ENCODE measurements around the gene CYB5R2. TPM values are rescaled to one million over a fixed set of nuclear protein-coding genes. Genes with fewer than 3 reads are reported as not detected.
A peak's percentile ranks its signal among the peaks of the same experiment; 100 is the strongest.

CYB5R2 gene
- total RNA-seq: 1 to 10 TPM; 6.6 to 8.2 TPM

GRCh38 chr11:7672960-7673723, at the start of gene CYB5R2:
TSS of gene CYB5R2 (minus strand) at chr11:7673500. CDS start at chr11:7672825, 675 bp downstream.
- H3K27me3 Mint-ChIP-seq: peaks cover 39% of the 10 kb centered on the region
- no peaks in the 10 kb centered on the region for H3K36me3 Mint-ChIP-seq (ENCODE audit: low read depth)
- H3K9me3 Mint-ChIP-seq (ENCODE audit: low read depth): no peaks in the 10 kb centered on the region
- ChIA-PET POLR2A (no interaction called here), CTCF (interaction anchor here (0.7 to 1.2 kb wide), 2 partner anchors 13 to 134 kb away, joined by 3 to 4 read pairs; no protein-coding TSS in a partner anchor)
- H3K4me3 Mint-ChIP-seq: peak within 1 kb of the TSS; percentile 62
- peaks cover 38% of the 10 kb centered on the region for H3K4me1 Mint-ChIP-seq
- ATAC-seq (no peak), DNase-seq (peak; percentile 30)
- H3K27ac Mint-ChIP-seq: no peak within 1 kb of the TSS
- intact Hi-C loops (cut with DNase I, micrococcal nuclease): loop anchor here in 1 of 2 experiments (10.0 kb wide), 1 partner anchor 1968 kb away; no protein-coding TSS in a partner anchor

- Mint-ChIP-seq H3K27ac (no peak overlapping the region), H3K4me1 (no peaks in the 10 kb centered on the region), H3K4me3 (no peak overlapping the region), H3K9me3 (ENCODE audit: low read depth) (no peaks in the 10 kb centered on the region), H3K27me3 (peaks cover 17% of the 10 kb centered on the region), H3K36me3 (ENCODE audit: low read depth) (no peaks in the 10 kb centered on the region)
- ATAC-seq (no peak), DNase-seq (no peak)
- intact Hi-C loops (cut with DNase I, micrococcal nuclease): no loop called here
- POLR2A ChIA-PET: no interaction called here
- CTCF ChIA-PET: no interaction called here
Measured at GRCh38 chr11:7714786-7715185, 41.5 kb upstream of the CYB5R2 start.

GRCh38 chr11:7706377-7706776, 33.1 kb upstream of the CYB5R2 start, which contains the start of gene OVCH2:
TSS of gene OVCH2 (minus strand) at chr11:7706477. CDS start at chr11:7706394, 83 bp downstream.
- intact Hi-C loops (cut with DNase I, micrococcal nuclease): no loop called here
- no peaks in the 10 kb centered on the region for H3K36me3 Mint-ChIP-seq (ENCODE audit: low read depth)
- no peaks in the 10 kb centered on the region for H3K9me3 Mint-ChIP-seq (ENCODE audit: low read depth)
- ChIA-PET CTCF (no interaction called here), POLR2A (no interaction called here)
- ATAC-seq (no peak), DNase-seq (no peak)
- H3K27me3 Mint-ChIP-seq: peaks cover 23% of the 10 kb centered on the region
- no peaks in the 10 kb centered on the region for H3K4me1 Mint-ChIP-seq
- H3K4me3 Mint-ChIP-seq: no peak within 1 kb of the TSS
- no peak within 1 kb of the TSS for H3K27ac Mint-ChIP-seq

- ChIA-PET POLR2A (no interaction called here), CTCF (no interaction called here)
- Mint-ChIP-seq H3K9me3 (ENCODE audit: low read depth) (no peaks in the 10 kb centered on the region), H3K4me3 (no peak overlapping the region), H3K36me3 (ENCODE audit: low read depth) (no peaks in the 10 kb centered on the region), H3K27me3 (peaks cover 15% of the 10 kb centered on the region), H3K27ac (no peak overlapping the region), H3K4me1 (no peaks in the 10 kb centered on the region)
- ATAC-seq: no peak
- intact Hi-C loops (cut with DNase I, micrococcal nuclease): no loop called here
- DNase-seq: no peak
Measured at GRCh38 chr11:7703740-7704139, 30.4 kb upstream of the CYB5R2 start.

GRCh38 chr11:7696424-7696823, 23.1 kb upstream of the CYB5R2 start:
- Mint-ChIP-seq H3K27me3 (peaks cover 24% of the 10 kb centered on the region), H3K36me3 (ENCODE audit: low read depth) (no peaks in the 10 kb centered on the region), H3K4me3 (no peak overlapping the region), H3K4me1 (peaks cover 4% of the 10 kb centered on the region), H3K9me3 (ENCODE audit: low read depth) (no peaks in the 10 kb centered on the region), H3K27ac (no peak overlapping the region)
- peak; percentile 75 for ATAC-seq
- ChIA-PET POLR2A (no interaction called here), CTCF (interaction anchor here (1.2 to 2.3 kb wide), 3 partner anchors 8 to 175 kb away, joined by 3 to 10 read pairs (median 8); no protein-coding TSS in a partner anchor)
- peak; percentile 20 for DNase-seq
- intact Hi-C loops (cut with DNase I, micrococcal nuclease): loop anchor here in 1 of 2 experiments (10.0 kb wide), 2 partner anchors 252 to 342 kb away; no protein-coding TSS in a partner anchor

- Mint-ChIP-seq H3K36me3 (ENCODE audit: low read depth) (no peaks in the 10 kb centered on the region), H3K27ac (no peak overlapping the region), H3K4me1 (peaks cover 5% of the 10 kb centered on the region), H3K4me3 (no peak overlapping the region), H3K27me3 (peaks cover 25% of the 10 kb centered on the region), H3K9me3 (ENCODE audit: low read depth) (no peaks in the 10 kb centered on the region)
- DNase-seq (no peak), ATAC-seq (no peak)
- CTCF ChIA-PET: interaction anchor here (0.7 to 2.3 kb wide), 5 partner anchors 16 to 293 kb away, joined by 3 to 10 read pairs (median 5); partner anchors contain the start of gene EIF3F
- POLR2A ChIA-PET: no interaction called here
- intact Hi-C loops (cut with DNase I, micrococcal nuclease): loop anchor here (1.0 to 10.0 kb wide), 7 partner anchors 123 to 596 kb away; partner anchors contain the start of gene PPFIBP2 (in 1 of the 2)
Measured at GRCh38 chr11:7694235-7694634, 20.9 kb upstream of the CYB5R2 start.

- Mint-ChIP-seq H3K27ac (no peak overlapping the region), H3K27me3 (peaks cover 33% of the 10 kb centered on the region), H3K9me3 (ENCODE audit: low read depth) (no peaks in the 10 kb centered on the region), H3K4me3 (no peak overlapping the region), H3K4me1 (peaks cover 5% of the 10 kb centered on the region), H3K36me3 (ENCODE audit: low read depth) (no peaks in the 10 kb centered on the region)
- POLR2A ChIA-PET: no interaction called here
- intact Hi-C loops (cut with DNase I, micrococcal nuclease): loop anchor here in 1 of 2 experiments (10.0 kb wide), 2 partner anchors 248 to 338 kb away; no protein-coding TSS in a partner anchor
- DNase-seq (no peak), ATAC-seq (no peak)
- CTCF ChIA-PET: interaction anchor here (0.8 to 2.0 kb wide), 9 partner anchors 14 to 1161 kb away, joined by 3 to 6 read pairs (median 3); partner anchors contain the start of genes PPFIBP2 and RBMXL2
Measured at GRCh38 chr11:7692426-7692825, 19.1 kb upstream of the CYB5R2 start.

GRCh38 chr11:7691759-7692350, 18.6 kb upstream of the CYB5R2 start:
- DNase-seq (no peak), ATAC-seq (no peak)
- peaks cover 35% of the 10 kb centered on the region for H3K27me3 Mint-ChIP-seq
- ChIA-PET CTCF (interaction anchor here (0.8 to 2.0 kb wide), 11 partner anchors 14 to 1161 kb away, joined by 3 to 6 read pairs (median 3); partner anchors contain the start of genes PPFIBP2 and RBMXL2), POLR2A (no interaction called here)
- no peak overlapping the region for H3K4me3 Mint-ChIP-seq
- H3K36me3 Mint-ChIP-seq (ENCODE audit: low read depth): no peaks in the 10 kb centered on the region
- H3K9me3 Mint-ChIP-seq (ENCODE audit: low read depth): no peaks in the 10 kb centered on the region
- peaks cover 5% of the 10 kb centered on the region for H3K4me1 Mint-ChIP-seq
- H3K27ac Mint-ChIP-seq: no peak overlapping the region
- intact Hi-C loops (cut with DNase I, micrococcal nuclease): loop anchor here in 1 of 2 experiments (10.0 kb wide), 2 partner anchors 247 to 337 kb away; no protein-coding TSS in a partner anchor

GRCh38 chr11:7690648-7691047, 17.3 kb upstream of the CYB5R2 start:
- peaks cover 38% of the 10 kb centered on the region for H3K27me3 Mint-ChIP-seq
- no peak for ATAC-seq
- no peak overlapping the region for H3K4me3 Mint-ChIP-seq
- ChIA-PET CTCF (interaction anchor here (0.5 to 1.7 kb wide), 7 partner anchors 114 to 822 kb away, joined by 3 to 5 read pairs (median 4); partner anchors contain the start of gene PPFIBP2), POLR2A (no interaction called here)
- no peak overlapping the region for H3K27ac Mint-ChIP-seq
- no peaks in the 10 kb centered on the region for H3K36me3 Mint-ChIP-seq (ENCODE audit: low read depth)
- DNase-seq: no peak
- no peaks in the 10 kb centered on the region for H3K9me3 Mint-ChIP-seq (ENCODE audit: low read depth)
- intact Hi-C loops (cut with DNase I, micrococcal nuclease): loop anchor here in 1 of 2 experiments (10.0 kb wide), 2 partner anchors 246 to 336 kb away; no protein-coding TSS in a partner anchor
- H3K4me1 Mint-ChIP-seq: peaks cover 5% of the 10 kb centered on the region

GRCh38 chr11:7689239-7689638, 15.9 kb upstream of the CYB5R2 start:
- CTCF ChIA-PET: interaction anchor here (0.7 to 1.7 kb wide), 8 partner anchors 9 to 1342 kb away, joined by 3 to 8 read pairs (median 4); no protein-coding TSS in a partner anchor

GRCh38 chr11:7688238-7688826, 15.0 kb upstream of the CYB5R2 start:
- ChIA-PET POLR2A (no interaction called here), CTCF (interaction anchor here (0.7 to 1.7 kb wide), 10 partner anchors 9 to 597 kb away, joined by 3 to 5 read pairs (median 3); no protein-coding TSS in a partner anchor)
- ATAC-seq (peak; percentile 44), DNase-seq (peak; percentile 38)
- no peak overlapping the region for H3K27ac Mint-ChIP-seq
- H3K27me3 Mint-ChIP-seq: peaks cover 30% of the 10 kb centered on the region
- no peaks in the 10 kb centered on the region for H3K36me3 Mint-ChIP-seq (ENCODE audit: low read depth)
- H3K4me3 Mint-ChIP-seq: no peak overlapping the region
- intact Hi-C loops (cut with DNase I, micrococcal nuclease): loop anchor here (1.0 to 5.0 kb wide), 3 partner anchors 116 to 176 kb away; partner anchors contain the start of gene PPFIBP2 (in 2 of the 2)
- peaks cover 5% of the 10 kb centered on the region for H3K4me1 Mint-ChIP-seq
- no peaks in the 10 kb centered on the region for H3K9me3 Mint-ChIP-seq (ENCODE audit: low read depth)

More at GRCh38 chr11:7689239-7689638, 15.9 kb upstream of the CYB5R2 start:
- no peak overlapping the region for H3K27ac Mint-ChIP-seq
- no peak for ATAC-seq
- DNase-seq: no peak
- POLR2A ChIA-PET: interaction anchor here (1.0 kb wide), 1 partner anchor 558 kb away, joined by 4 read pairs; no protein-coding TSS in a partner anchor
- H3K4me1 Mint-ChIP-seq: peaks cover 5% of the 10 kb centered on the region
- intact Hi-C loops (cut with DNase I, micrococcal nuclease): loop anchor here in 1 of 2 experiments (2.0 to 5.0 kb wide), 2 partner anchors 117 to 176 kb away; partner anchors contain the start of gene PPFIBP2
- no peaks in the 10 kb centered on the region for H3K36me3 Mint-ChIP-seq (ENCODE audit: low read depth)
- H3K4me3 Mint-ChIP-seq: no peak overlapping the region
- peaks cover 39% of the 10 kb centered on the region for H3K27me3 Mint-ChIP-seq
- H3K9me3 Mint-ChIP-seq (ENCODE audit: low read depth): no peaks in the 10 kb centered on the region

All from activated CD4-positive, alpha-beta T cell treated with anti-CD3 and anti-CD28 coated beads for 36 hours (primary cell).